ENCODE data around the gene ITPRIPL2. TPM values are rescaled to one million over a fixed set of nuclear protein-coding genes. Genes with fewer than 3 reads are reported as not detected.

ITPRIPL2 gene
- total and polyA plus RNA-seq, 2 of the 4 experiments (the other 2 are of a cell fraction), result 9.2 to 11.1 TPM

DNA sequence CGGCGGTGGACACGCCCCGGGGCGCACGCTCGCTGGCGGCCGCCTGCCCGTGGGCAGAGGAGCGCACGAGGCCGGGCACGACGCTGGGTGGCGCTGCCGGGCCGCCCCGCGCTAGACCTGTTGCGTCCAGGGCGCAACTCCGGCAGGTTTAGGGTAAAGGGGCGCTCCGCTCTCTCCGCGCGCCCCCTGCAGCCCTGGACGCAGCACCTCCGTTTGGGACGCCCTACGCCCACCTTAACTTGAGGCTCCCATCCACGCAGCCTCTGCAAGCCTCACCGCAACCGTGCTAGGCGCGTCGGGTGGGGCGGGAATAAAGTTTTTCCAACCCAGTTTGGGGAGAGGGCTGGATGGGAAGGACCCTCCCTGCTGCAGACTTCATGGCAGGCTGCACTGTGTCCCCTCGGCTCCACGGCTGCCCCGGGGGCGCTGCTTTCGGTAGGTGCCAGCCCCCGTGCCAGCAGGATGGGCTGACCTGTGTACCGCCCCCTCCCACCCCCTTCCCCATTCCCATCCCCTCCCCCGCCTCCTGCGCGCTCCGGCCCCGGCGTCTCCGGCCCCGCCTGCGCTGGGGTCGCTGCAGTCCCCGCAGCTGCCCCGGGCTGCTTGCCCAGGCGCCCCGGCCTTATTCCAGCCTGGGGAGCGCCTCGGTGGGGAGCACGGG, 54.1 kb downstream of the ITPRIPL2 start, which contains the start of gene SYT17 (continued):
- TF ChIP-seq CTCF (conservative IDR thresholded peaks at IDR 0.05; ENCODE audit: low read depth, low read length), result peak; percentile 79

GRCh38 chr16:19168371-19169081, 54.8 kb downstream of the ITPRIPL2 start:
- Histone ChIP-seq H3K4me3 (ENCODE audit: insufficient read depth, low read depth, low read length) (peak overlapping the region; percentile 26), H2AFZ (replicated peaks; ENCODE audit: low read length, poor library complexity) (peak overlapping the region; percentile 76), H3K9ac (ENCODE audit: low read depth, low read length) (no peak overlapping the region), H3K4ac (ENCODE audit: low read depth, low read length) (no peak overlapping the region), H3K14ac (replicated peaks; ENCODE audit: low read depth, low read length) (no peak overlapping the region), H4K20me1 (ENCODE audit: insufficient read depth, low read length) (no peaks in the 10 kb centered on the region), H2BK120ac (ENCODE audit: low read depth, low read length) (no peak overlapping the region), H3K4me1 (ENCODE audit: control insufficient read depth, insufficient read depth, low read length) (peaks cover 2% of the 10 kb centered on the region), H3K27me3 (ENCODE audit: control insufficient read depth, insufficient read depth, low read length) (peaks cover 38% of the 10 kb centered on the region), H3K4me2 (ENCODE audit: low read depth, low read length) (peak overlapping the region; percentile 74), H3K18ac (ENCODE audit: low read depth, low read length) (no peak overlapping the region), H4K8ac (ENCODE audit: low read depth in 2 of 2, low read length in 2 of 2) (no peak overlapping the region), H4K5ac (ENCODE audit: low read depth, low read length) (no peak overlapping the region), H4K91ac (ENCODE audit: insufficient read depth, low read depth, low read length) (no peak overlapping the region), H3K9me1 (ENCODE audit: insufficient read depth, low read length) (no peaks in the 10 kb centered on the region), H3K79me1 (ENCODE audit: low read depth in 1 of 2, low read length in 2 of 2) (no peaks in the 10 kb centered on the region), H2BK20ac (ENCODE audit: low read depth, low read length) (no peak overlapping the region), H3K23ac (ENCODE audit: low read depth, low read length) (no peak overlapping the region), H2BK5ac (ENCODE audit: low read depth, low read length, poor library complexity, severe bottlenecking) (no peak overlapping the region), H3K56ac (ENCODE audit: extremely low read depth, insufficient read depth, low read length) (no peak overlapping the region), H2AK9ac (replicated peaks; ENCODE audit: low read depth, low read length, poor library complexity) (no peak overlapping the region), H3K27ac (ENCODE audit: insufficient read depth, low read length) (no peak overlapping the region), H3K9me3 (ENCODE audit: control insufficient read depth, insufficient read depth, low read length) (no peaks in the 10 kb centered on the region; the same call in 1 of the 2 replicates), H3K36me3 (ENCODE audit: control insufficient read depth, insufficient read depth, low read length) (no peaks in the 10 kb centered on the region), H2BK15ac (ENCODE audit: low read depth, low read length) (no peak overlapping the region), H2AK5ac (ENCODE audit: low read depth, low read length) (no peak overlapping the region)
- dilution Hi-C loops (cut with HindIII; ENCODE audit: low sequenced_read_pairs, unreplicated experiment) (no loop called here), intact Hi-C loops (cut with micrococcal nuclease) (loop anchor here (5.0 kb wide), 1 partner anchor 334 kb away; no protein-coding TSS in a partner anchor), in situ Hi-C loops (cut with MboI; ENCODE audit: low sequenced_read_pairs) (no loop called here)
- no CpG with 5 or more reads among the region's 68 CpGs for WGBS, 2 experiments (ENCODE audit: extremely low coverage in 2 of 2, insufficient read length in 1 of 2)
- POLR2A ChIA-PET (ENCODE audit: unreplicated experiment), result no interaction called here
- DNase-seq (no peak), ATAC-seq (ENCODE audit: low read depth) (peak; percentile 8)
- no TSS peak for BruUV-seq (replicated peaks)
- CTCF ChIA-PET, result no interaction called here
- TF ChIP-seq CEBPB (IDR thresholded peaks at IDR 0.05; ENCODE audit: low read depth, low read length) (no peak), RFX5 (IDR thresholded peaks at IDR 0.05; ENCODE audit: low read depth, low read length) (no peak), SMC3 (IDR thresholded peaks at IDR 0.05; ENCODE audit: low read depth, low read length) (no peak), CTCF (conservative IDR thresholded peaks at IDR 0.05; ENCODE audit: low read depth, low read length) (no peak), NFE2L2 (IDR thresholded peaks at IDR 0.05; ENCODE audit: low read depth, low read length) (no peak), MAFK (IDR thresholded peaks at IDR 0.05; ENCODE audit: low read depth, low read length) (no peak)
